Medulla oblongata (tissue), 1 donor: ENCODE measurements around the gene MORC3.
"Not testable (repeated sequence)": the region's sequence is repeated elsewhere in the genome, so short reads cannot be mapped to it uniquely, and the experiment has no call there.

ENCODE experiments used
- DNase-seq: peaks from one replicate; pipeline ENCODE4 v3.0.0-alpha.2; 2015; ENCODE audit errors: extremely low spot score

Gene MORC3

GRCh38 chr21:36385233-36386030 lies 65.4 kb downstream of the MORC3 start, which contains the start of gene CHAF1B:
CHAF1B (plus strand) TSS chr21:36385392; CDS start chr21:36386137, 745 bp downstream.
- DNase-seq, result peak; percentile 80

DNA sequence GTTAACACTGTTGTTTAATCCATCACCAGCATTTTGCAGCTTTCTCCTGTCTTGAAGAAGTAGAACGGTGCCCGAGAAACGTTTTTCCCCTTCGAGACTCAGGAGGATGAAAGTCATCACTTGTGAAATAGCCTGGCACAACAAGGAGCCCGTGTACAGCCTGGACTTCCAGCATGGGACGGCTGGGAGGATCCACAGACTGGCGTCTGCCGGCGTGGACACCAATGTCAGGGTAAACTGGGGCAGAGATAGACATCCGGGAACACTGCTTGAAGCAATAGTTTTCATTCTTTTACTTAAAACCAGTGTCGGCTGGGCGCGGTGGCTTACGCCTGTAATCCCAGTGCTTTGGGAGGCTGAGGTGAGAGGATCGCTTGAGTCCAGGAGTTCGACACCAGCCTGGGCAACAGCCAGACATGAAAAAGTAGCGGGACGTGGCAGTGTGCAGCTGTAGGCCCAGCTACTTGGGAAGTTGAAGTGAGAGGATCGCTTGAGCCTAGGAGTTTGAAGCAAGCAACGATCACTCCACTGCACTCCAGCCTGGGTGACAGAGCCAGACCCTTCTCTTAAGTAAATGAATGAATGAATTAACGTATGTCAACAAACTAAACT lies 66.1 kb downstream of the MORC3 start:
- no peak for DNase-seq

DNA sequence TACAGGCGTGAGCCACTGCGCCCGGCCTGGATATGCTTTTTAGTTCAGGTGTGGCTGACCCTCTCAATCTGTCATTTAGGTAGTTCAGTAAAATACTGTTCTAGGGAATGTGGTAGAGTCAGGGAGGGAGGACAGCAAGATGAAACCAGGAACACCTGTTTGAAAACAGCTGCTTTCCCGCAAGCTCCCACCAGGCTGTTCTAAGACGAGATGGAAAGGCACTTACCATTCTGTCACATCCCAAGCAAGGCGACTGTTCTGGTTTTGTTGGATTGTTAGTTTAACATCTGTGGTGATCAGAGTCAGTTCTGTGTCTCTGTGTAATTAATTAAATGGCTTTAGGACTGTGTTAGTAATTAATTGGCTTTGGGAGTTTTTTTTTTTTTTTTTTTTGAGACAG lies 68.1 kb downstream of the MORC3 start:
- DNase-seq, result no peak

DNA sequence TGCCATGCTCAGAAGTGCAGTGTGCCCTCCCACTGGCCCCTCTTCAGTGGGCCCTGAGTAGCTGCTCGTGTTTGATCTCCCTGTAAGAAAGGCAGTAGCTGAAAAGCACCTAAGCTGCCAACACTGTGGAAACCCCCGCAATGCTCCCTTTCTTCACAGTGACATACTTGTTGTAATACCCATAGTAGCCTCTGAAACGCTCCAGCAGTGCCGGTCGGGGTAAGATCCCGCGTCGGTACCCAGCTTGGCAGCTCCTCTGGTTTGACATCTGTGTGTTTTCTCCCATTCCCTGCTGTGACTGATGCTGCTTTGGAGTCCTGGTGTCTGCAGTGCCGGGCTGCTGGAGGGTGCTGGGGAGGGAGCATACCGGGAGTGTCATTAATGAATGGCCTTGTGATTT lies 68.8 kb downstream of the MORC3 start:
- peak; percentile 40 for DNase-seq

DNA sequence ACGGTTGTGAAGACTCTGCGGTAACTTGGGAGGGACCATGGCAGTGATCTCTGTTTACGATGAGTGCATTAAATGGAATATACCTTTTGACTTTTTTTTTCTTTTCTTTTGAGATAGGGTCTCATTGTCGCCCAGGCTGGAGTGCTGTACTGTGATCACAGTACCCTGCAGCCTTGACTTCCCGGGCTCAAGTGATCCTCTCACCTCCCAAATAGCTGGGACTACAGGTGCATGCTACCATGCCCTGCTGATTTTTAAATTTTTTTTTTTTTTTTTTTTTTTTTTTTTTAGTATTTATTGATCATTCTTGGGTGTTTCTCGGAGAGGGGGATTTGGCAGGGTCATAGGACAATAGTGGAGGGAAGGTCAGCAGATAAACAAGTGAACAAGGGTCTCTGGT lies 71.7 kb downstream of the MORC3 start:
- not testable (repeated sequence) for DNase-seq

DNA sequence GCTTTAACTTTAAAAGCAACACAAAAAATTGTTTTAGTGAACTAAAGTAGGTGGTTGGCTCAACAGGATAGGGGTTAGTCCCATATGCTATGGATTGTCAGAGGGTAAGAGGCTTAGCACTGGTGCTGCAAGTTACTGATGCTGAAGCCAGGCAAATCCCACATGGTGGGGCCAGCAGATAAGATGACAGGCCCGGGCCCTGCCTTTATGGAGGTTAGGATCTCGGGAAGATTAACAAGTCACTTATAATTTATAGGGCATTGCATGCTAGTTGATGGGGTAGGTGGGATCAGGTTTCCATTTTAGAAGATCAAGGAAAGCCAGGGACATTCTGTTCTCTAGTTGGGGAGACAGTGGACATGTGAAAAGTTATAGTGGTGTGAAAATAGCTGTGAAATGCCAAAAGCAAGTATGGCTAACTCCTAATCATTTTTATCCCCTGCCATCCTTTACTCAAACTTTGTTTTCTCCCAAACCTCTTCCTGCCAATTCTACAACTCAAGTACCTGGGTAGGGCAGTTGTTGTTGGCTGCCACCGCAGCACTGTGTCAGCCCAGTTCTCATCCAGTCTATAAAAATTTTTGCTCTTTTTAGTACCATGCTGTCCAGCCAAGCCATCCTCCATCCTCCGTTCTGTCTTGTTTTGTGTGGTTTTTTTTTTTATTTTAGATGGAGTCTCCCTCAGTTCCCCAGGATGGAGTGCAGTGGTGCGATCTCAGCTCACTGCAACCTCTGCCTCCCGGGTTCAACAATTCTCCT lies 75.5 kb downstream of the MORC3 start:
- DNase-seq, result no peak

DNA sequence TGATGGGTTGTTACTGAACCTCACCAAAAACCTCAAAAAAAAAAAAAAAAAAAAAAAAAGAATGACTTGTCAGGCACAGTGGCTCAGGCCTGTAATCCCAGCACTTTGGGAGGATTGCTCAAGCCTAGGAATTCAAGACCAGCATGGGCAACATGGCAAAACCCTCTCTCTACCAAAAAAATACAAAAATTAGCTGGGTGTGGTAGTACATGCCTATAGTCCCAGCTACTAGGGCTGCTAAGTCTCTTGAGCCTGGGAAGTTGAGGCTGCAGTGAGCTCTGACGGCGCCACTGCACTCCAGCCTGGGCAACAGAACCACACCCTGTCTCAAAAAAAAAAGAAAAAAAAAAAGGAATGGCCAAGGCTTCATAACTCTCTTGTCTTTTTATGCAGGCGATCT lies 76.3 kb downstream of the MORC3 start:
- no peak for DNase-seq

DNA sequence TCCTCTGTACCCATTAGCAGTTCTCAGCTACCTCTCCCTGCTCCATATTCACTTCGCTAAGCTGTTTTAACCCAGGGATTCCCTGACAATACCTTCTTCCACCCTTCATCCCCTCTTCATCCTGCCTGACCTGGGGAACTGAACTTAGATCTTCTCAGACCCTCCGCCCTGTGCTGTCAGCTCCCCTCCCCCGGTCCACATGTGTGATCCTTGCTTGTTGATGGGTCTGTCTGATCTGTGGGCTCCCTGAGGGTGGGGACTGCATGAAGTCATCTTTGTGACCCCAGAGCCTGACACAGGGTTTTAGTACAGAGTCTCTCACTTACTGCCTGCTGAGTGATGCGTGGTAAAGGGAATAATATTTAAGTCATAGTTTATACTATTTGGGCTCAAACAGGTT lies 77.0 kb downstream of the MORC3 start:
- no peak for DNase-seq

GRCh38 chr21:36397606-36398005 lies 77.6 kb downstream of the MORC3 start:
- DNase-seq, result no peak

- not testable (repeated sequence) for DNase-seq
These were observed 79.7 kb downstream of the MORC3 start for GRCh38 chr21:36399736-36400135.

DNA sequence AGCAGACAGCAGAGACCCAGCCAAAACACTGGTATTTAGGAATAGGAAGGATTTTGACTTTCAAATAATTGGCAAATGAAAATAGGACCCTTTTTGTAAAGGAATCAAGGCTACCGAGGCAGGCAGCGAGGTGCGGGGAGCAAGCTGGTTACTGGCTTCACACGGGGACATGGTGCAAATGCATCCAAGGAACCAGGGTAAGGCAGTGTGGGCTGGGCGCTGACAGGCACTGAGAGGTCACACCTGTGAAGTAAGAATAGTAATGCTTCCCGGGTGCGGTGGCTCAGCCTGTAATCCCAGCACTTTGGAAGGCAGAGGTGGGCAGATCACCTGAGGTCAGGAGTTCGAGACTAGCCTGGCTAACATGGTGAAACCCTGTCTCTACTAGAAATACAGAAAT lies 80.7 kb downstream of the MORC3 start:
- no peak for DNase-seq

GRCh38 chr21:36402339-36402738 lies 82.3 kb downstream of the MORC3 start:
- no peak for DNase-seq

DNA sequence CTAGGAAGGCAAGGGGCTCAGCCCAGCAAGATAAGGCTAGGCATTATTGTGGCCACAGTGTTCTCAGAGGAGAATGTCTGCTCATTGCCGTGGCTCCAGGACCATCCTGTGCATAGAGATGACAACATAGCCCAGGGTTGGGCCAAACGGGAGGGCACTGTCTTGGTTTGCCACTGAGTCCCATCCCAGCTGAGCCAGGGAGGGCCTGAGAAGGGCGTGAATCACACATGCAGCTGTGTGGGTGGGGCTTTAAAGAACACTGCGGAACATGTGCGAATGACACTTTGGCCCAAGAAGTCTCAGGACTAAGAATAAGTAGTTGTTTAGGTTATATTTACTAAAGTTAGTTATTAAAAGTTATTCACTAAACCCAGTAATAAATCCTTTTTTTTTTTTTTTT lies 83.7 kb downstream of the MORC3 start:
- DNase-seq, result no peak

DNA sequence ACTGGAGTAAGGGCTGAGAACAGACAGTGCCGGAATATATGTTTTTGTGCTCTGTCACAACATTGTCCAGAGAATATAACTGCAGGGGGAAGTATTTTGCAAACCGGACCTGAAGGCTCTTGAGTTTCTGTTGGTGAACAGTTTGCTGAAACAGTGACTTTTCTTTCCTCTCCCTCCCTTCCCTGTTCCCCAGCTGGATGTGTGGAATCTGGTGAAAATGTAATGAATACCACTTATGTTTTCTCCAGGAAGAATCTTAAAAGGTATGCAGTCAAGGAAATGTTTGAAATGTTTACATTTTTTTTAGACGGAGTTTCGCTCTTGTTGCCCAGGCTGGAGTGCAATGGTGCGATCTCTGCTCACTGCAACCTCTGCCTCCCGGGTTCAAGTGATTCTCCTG lies 88.6 kb downstream of the MORC3 start:
- no peak for DNase-seq

DNA sequence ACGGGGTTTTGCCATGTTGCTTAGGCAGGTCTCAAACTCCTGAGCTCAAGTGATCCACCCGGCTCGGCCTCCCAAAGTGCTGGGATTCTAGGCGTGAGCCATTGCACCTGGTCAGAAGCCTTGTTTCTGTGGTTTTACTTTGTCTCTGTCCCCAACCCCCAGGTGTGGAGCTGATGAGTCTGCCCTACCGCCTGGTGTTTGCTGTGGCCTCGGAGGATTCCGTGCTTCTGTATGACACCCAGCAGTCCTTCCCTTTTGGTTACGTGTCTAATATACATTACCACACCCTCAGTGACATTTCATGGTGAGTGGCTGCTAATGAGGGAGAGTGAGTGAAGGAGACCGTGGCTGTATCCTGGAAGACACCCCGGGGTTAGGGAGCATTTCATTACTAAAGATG lies 91.3 kb downstream of the MORC3 start:
- DNase-seq, result no peak

DNA sequence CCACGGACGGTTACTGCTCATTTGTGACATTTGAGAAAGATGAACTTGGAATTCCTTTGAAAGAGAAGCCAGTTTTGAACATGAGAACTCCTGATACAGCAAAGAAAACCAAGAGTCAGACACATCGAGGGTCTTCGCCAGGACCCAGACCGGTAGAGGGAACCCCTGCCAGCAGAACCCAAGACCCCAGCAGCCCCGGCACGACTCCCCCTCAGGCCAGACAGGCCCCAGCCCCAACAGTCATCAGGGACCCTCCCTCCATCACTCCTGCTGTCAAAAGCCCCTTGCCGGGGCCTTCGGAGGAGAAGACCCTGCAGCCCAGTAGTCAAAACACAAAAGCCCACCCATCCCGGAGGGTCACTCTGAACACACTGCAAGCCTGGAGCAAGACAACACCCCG lies 92.9 kb downstream of the MORC3 start:
- DNase-seq, result no peak

DNA sequence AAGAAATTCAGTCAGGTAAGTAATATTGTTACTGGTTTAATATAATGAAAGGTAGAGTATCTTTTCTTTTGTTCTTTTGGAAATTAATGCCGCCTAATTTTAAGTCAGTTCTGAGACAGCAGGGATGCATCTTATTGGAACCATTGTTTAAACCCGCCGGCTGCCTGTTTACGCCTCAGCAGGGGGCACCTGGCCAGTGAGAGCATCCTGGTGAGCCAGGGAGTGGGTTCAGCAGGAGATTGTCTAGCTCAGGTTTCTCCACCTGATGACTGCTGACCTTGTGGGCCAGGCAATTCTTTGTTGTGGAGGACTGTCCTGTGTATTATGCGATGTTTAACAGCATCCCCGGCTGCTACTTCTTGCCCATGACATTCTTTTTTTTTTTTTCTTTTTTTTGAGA lies 95.4 kb downstream of the MORC3 start:
- DNase-seq, result no peak

DNA sequence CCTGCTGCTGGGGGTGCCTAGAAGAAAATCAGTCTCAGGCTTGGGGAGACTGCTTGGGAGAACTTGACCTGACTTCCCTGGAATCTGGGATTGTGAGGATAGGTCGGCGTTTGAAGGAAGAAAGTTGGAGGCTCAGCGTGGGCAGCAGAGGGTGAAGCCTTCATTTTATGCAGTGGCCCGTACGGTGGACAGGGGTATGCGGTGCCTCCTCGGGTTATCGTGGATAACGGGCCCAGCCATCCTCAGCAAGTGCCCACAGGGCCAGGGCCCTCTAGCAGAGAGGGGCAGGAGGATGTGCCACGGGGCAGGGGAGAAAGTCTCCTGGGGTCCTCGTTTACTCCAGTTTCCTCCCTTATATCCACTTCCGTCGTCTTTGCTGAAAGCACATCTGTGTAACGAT lies 99.2 kb downstream of the MORC3 start:
- no peak for DNase-seq

GRCh38 chr21:36419996-36420395 lies 100.0 kb downstream of the MORC3 start:
- peak; percentile 85 for DNase-seq

DNA sequence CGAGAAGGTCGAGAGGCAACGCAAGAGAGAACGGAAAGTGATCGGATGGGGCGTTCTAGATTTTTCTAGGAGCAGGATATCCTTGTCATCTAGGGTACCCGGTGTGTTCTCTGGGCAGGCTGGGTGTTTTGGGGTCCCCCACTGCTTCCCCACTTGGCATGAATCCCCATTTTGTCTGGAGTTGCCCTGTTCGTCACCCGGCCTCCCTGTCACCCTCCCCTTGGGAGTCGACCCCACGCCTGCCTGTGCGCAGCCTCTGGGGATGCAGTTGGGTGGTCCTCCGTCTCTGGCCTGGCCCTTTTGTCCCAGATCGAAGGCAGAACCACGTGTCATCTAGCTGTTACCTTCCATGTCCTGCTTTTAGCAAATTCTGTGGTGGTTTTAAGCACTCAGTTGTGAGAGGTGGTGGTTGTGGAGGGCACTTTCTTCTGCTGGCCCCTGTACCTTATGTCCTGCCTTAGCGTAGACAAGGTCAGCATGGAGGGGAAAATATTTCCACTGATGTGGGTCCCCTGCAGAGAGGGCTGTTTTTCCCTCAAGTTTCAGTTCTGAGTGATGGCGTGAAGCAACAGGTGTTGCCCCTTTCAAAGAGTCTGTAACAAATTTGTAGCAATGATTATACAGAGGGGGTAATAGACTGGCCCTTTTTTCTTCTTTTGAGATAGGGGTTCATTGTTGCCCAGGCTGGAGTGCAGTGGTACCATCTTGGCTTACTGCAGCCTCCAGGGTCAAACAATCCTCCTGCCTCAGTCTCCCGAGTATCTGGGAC lies 100.8 kb downstream of the MORC3 start:
- no peak for DNase-seq

DNA sequence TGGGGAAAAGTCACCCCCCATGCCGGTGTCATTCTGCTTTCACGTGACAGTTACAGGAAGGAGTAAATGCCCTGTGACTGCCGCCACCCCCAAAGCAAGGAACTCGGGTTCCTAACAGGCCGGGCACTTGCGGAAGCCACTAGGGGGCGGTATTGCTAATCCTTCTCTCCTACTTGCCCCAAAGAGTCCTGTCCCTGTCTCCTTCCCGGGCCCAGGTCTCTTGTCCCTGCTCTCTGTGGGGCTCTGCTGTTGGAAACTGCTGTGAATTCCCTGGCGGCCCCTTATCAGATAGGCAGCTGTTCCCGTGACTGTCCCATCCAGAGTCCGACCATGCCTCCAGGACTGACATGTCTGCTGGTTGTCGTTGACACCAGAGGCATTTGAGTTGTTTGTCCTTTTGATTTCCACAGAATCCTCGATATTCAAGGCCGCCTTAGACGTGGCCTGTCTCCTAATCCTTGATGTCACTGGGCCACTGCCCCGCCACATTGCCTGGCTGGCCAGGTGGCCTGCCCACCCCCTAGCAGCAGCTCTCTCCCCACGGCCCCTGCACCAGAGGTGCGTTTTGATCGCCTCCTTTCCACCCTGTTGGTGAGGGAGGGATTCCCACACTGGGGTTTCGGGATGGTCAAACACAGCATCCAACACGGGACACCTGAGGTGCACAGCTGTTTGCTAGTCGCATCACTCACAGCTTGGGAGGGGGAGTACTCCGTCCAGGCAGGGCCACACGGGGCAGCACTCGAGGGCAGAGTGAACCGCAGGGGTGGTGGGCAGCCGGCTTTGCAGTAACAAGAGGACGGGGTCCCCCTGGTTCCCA lies 102.5 kb downstream of the MORC3 start:
- peak; percentile 12 for DNase-seq
